ENCODE data around the gene HIVEP3. TPM values are rescaled to one million over a fixed set of nuclear protein-coding genes. Genes with fewer than 3 reads are reported as not detected.
A peak's percentile ranks its signal among the peaks of the same experiment; 100 is the strongest.

HIVEP3 gene
- total RNA-seq, 1 experiment from 2014 or later: 1.4 TPM

DNA sequence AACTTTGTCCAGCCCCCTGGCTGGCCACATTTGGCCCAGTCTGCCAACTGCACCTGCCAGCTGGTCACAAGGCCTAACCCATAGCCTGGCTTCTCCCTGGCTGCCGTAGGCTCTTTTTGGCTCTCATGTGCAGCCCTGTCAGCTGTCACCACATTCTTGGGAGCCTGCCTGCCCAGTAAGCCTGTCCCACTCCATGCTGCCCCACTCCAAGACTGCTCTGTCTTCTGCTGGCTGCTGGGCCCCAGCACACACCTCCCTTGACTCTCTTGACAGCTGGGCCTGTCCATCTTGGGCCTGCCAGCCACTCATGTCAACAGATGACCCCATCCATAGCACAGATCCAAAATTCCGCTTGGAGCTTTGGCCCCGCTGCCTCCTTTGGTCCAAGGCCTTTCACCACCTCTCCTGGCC lies 360.0 kb downstream of the HIVEP3 start:
- H3K9me3 Mint-ChIP-seq: peaks cover 11 to 20% of the 10 kb centered on the region in 2 experiments
- H3K4me1 Mint-ChIP-seq: peaks cover 0 to 8% of the 10 kb centered on the region in 2 experiments; a peak in 3 of 4 replicates
- H3K23me2 ChIP-seq (ENCODE audit: insufficient read length, low read depth, low read length, poor library complexity, severe bottlenecking): no peaks in the 10 kb centered on the region
- no peak overlapping the region for H2BK12ac ChIP-seq (ENCODE audit: insufficient read length, low read depth, low read length)
- no peak overlapping the region for H3K4ac ChIP-seq (ENCODE audit: low read depth, low read length)
- H2BK5ac ChIP-seq (ENCODE audit: insufficient read length, low read length): no peak overlapping the region
- no peak overlapping the region for H3K14ac ChIP-seq (ENCODE audit: insufficient read depth, low read length)
- no peak overlapping the region for H4K8ac ChIP-seq (replicated peaks; ENCODE audit: insufficient read length, low read depth, low read length)
- no peak overlapping the region for H3K27ac ChIP-seq (ENCODE audit: insufficient read length, low read depth, low read length)
- H2AK5ac ChIP-seq (ENCODE audit: insufficient read length, low read length): no peak overlapping the region
- H3K56ac ChIP-seq (ENCODE audit: insufficient read length, low read depth, low read length): peak overlapping the region; percentile 45
- H3K4me1 ChIP-seq (ENCODE audit: insufficient read depth, low read length): no peaks in the 10 kb centered on the region
- no peak overlapping the region for H2BK120ac ChIP-seq (ENCODE audit: low read depth, low read length, poor library complexity, severe bottlenecking)
- no peak overlapping the region for H4K91ac ChIP-seq (ENCODE audit: insufficient read length, low read depth, low read length)
- no peak overlapping the region for H4K5ac ChIP-seq (ENCODE audit: insufficient read length, low read depth, low read length)
- no peak overlapping the region for H3K4me2 ChIP-seq (ENCODE audit: insufficient read depth, insufficient read length, low read length)
- no peak overlapping the region for H3T11ph ChIP-seq (ENCODE audit: low read length)
- no peak for DNase-seq
- no peak overlapping the region for H2BK20ac ChIP-seq (ENCODE audit: low read depth, low read length, poor library complexity, severe bottlenecking)
- H3K4me3 Mint-ChIP-seq: no peak overlapping the region
- no peak overlapping the region for H2BK15ac ChIP-seq (ENCODE audit: low read depth, low read length)
- peaks cover 35% of the 10 kb centered on the region for H3K27me3 Mint-ChIP-seq (ENCODE audit: low read depth)
- no peaks in the 10 kb centered on the region for H3K9me3 ChIP-seq (ENCODE audit: control insufficient read depth, low read depth, low read length)
- no peaks in the 10 kb centered on the region for H3K79me1 ChIP-seq (ENCODE audit: insufficient read depth, low read depth, low read length, poor library complexity, severe bottlenecking)
- H3K23ac ChIP-seq (ENCODE audit: insufficient read length, low read depth, low read length): no peak overlapping the region
- H3K27ac Mint-ChIP-seq: no peak overlapping the region
- no peaks in the 10 kb centered on the region for H4K20me1 ChIP-seq (ENCODE audit: control insufficient read depth, insufficient read depth, insufficient read length)
- TF ChIP-seq, protein P1, sequence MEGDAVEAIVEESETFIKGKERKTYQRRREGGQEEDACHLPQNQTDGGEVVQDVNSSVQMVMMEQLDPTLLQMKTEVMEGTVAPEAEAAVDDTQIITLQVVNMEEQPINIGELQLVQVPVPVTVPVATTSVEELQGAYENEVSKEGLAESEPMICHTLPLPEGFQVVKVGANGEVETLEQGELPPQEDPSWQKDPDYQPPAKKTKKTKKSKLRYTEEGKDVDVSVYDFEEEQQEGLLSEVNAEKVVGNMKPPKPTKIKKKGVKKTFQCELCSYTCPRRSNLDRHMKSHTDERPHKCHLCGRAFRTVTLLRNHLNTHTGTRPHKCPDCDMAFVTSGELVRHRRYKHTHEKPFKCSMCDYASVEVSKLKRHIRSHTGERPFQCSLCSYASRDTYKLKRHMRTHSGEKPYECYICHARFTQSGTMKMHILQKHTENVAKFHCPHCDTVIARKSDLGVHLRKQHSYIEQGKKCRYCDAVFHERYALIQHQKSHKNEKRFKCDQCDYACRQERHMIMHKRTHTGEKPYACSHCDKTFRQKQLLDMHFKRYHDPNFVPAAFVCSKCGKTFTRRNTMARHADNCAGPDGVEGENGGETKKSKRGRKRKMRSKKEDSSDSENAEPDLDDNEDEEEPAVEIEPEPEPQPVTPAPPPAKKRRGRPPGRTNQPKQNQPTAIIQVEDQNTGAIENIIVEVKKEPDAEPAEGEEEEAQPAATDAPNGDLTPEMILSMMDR (conservative IDR thresholded peaks at IDR 0.05): no peak
- no peaks in the 10 kb centered on the region for H3K79me2 ChIP-seq (ENCODE audit: insufficient read depth, low read length)
- no peak overlapping the region for H3K9ac ChIP-seq (ENCODE audit: extremely low read depth, insufficient read length, low read length)
- H3K27me3 ChIP-seq (ENCODE audit: insufficient read depth, low read length): no peaks in the 10 kb centered on the region
- WGBS (ENCODE audit: extremely low coverage, insufficient read length, low lambda C conversion rate): no CpG with 5 or more reads among the region's 3 CpGs
- no peak overlapping the region for H3K18ac ChIP-seq (ENCODE audit: insufficient read length, low read depth, low read length)
- H2AFZ ChIP-seq (ENCODE audit: low read length): no peak overlapping the region
- H3K36me3 Mint-ChIP-seq (ENCODE audit: insufficient read depth in 1 of 3, low read depth in 3 of 3): peaks cover 6 to 13% (median 7%) of the 10 kb centered on the region in 3 experiments; a peak in 6 of 7 replicates

All from H9 (cell line).